Endodermal cell (in vitro differentiated cells): ENCODE results near the gene SCAPER. TPM values are rescaled to one million over a fixed set of nuclear protein-coding genes. Genes with fewer than 3 reads are reported as not detected.

Experiments
- DNase-seq: peaks from one replicate; pipeline ENCODE4 v3.0.0-alpha.2; 2017
- H3K27ac ChIP-seq: 2 replicates; pipeline ENCODE4 v1.5.1; 2013; ENCODE audit warnings: mild to moderate bottlenecking, low read depth, low read length, moderate library complexity
- H3K27me3 ChIP-seq: 2 replicates; pipeline ENCODE4 v1.6.1; 2013; ENCODE audit warnings: mild to moderate bottlenecking, low read length, moderate library complexity; ENCODE audit not compliant: insufficient read depth, control insufficient read depth, poor library complexity, severe bottlenecking
- H3K36me3 ChIP-seq: 2 replicates; pipeline ENCODE4 v1.7.0; 2013; ENCODE audit warnings: mild to moderate bottlenecking, low read length, moderate library complexity; ENCODE audit not compliant: control insufficient read depth, insufficient read depth
- H3K4me1 ChIP-seq: one replicate; pipeline ENCODE4 v1.7.0; 2013; ENCODE audit warnings: low read length; ENCODE audit not compliant: control insufficient read depth, insufficient read depth
- H3K4me3 ChIP-seq: 2 replicates; pipeline ENCODE4 v1.5.1; 2013; ENCODE audit warnings: mild to moderate bottlenecking, low read length, moderate library complexity
- H3K9ac ChIP-seq: 2 replicates; pipeline ENCODE4 v1.6.1; 2013; ENCODE audit warnings: mild to moderate bottlenecking, low read length, moderate library complexity; ENCODE audit not compliant: poor library complexity, severe bottlenecking; ENCODE audit errors: extremely low read depth
- H3K9me3 ChIP-seq: 2 replicates; pipeline ENCODE4 v1.6.1; 2013; ENCODE audit warnings: mild to moderate bottlenecking, low read length, moderate library complexity; ENCODE audit not compliant: control insufficient read depth
- H3K27ac Mint-ChIP-seq: 2 replicates; pipeline ENCODE4 v1.8.0; 2020; ENCODE audit warnings: mixed read lengths
- H3K27me3 Mint-ChIP-seq: 2 replicates; pipeline ENCODE4 v1.8.0; 2021; ENCODE audit warnings: mild to moderate bottlenecking, mixed read lengths; ENCODE audit not compliant: insufficient read depth
- H3K36me3 Mint-ChIP-seq: 2 replicates; pipeline ENCODE4 v1.8.0; 2020; ENCODE audit warnings: low read depth, mixed read lengths
- H3K4me1 Mint-ChIP-seq: 2 replicates; pipeline ENCODE4 v1.8.0; 2020; ENCODE audit warnings: mixed read lengths
- H3K4me3 Mint-ChIP-seq: 2 replicates; pipeline ENCODE4 v1.8.0; 2020; ENCODE audit warnings: mild to moderate bottlenecking, moderate library complexity, mixed read lengths
- H3K9me3 Mint-ChIP-seq: 2 replicates; pipeline ENCODE4 v1.8.0; 2020; ENCODE audit warnings: mild to moderate bottlenecking, mixed read lengths
- CTCF ChIP-seq: fragments of 200-600 bp; sonication (generic); conservative IDR thresholded peaks from 2 replicates; pipeline ENCODE4 v1.5.0; 2021; ENCODE audit warnings: antibody characterized with exemption, mild to moderate bottlenecking
- WGBS, 2 experiments: methylation state at CpG; one replicate each; pipeline versions ENCODE4 v1.1.5 to v1.1.7; 2013; ENCODE audit warnings: missing lambda C conversion rate in 2 of 2, mixed read lengths in 1 of 2; ENCODE audit not compliant: insufficient coverage in 1 of 2, insufficient read length in 1 of 2; 5-methylcytosine and 5-hydroxymethylcytosine counted together
- total RNA-seq, 2 donors: library from RNA; stranded (reverse); fragmentation: NEBNext Ultra II Directional in 1 of 2; extraction: Animal tissue kit (Norgen Biotek cat#: 25700) in 1 of 2; gene quantifications; 2 replicates in 1 of 2; 3 replicates in 1 of 2; pipeline ENCODE4 v1.2.1, GENCODE V29; 2021

Gene SCAPER
- total RNA-seq, 2 donors from 2014 or later: 8.9 to 12.2 TPM

DNA sequence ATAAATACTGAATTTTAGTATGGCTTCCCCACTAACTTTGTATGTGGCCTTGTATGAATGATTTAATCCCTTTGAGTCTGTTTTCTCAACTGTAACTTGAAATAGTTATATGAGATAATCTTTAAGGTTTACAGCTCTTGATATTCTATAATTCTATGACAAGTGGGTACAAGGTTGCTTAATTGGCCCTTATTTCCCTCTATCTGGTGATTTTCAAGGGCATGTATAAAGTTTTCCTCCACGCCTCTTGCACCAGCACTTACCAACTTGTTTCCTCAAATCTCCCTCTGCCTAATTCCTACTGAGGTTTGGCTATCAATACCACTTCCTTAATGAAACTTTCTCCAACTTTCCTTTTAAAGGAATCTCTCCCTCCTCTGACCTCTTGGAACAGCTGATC lies 455.7 kb downstream of the SCAPER start:
- H3K27me3 ChIP-seq: no peaks in the 10 kb centered on the region
- H3K4me1 Mint-ChIP-seq: no peaks in the 10 kb centered on the region
- no peaks in the 10 kb centered on the region for H3K27me3 Mint-ChIP-seq
- no peak for DNase-seq
- H3K4me1 ChIP-seq: no peaks in the 10 kb centered on the region
- WGBS, 2 experiments: 80 to 100% methylated on average over 1 of the region's 1 CpG
- no peak overlapping the region for H3K9ac ChIP-seq
- H3K27ac ChIP-seq: no peak overlapping the region
- H3K9me3 ChIP-seq: no peaks in the 10 kb centered on the region
- no peak for TF ChIP-seq CTCF
- H3K4me3 ChIP-seq: no peak overlapping the region
- H3K4me3 Mint-ChIP-seq: no peak overlapping the region
- no peaks in the 10 kb centered on the region for H3K9me3 Mint-ChIP-seq
- no peaks in the 10 kb centered on the region for H3K36me3 Mint-ChIP-seq
- H3K36me3 ChIP-seq: no peaks in the 10 kb centered on the region
- H3K27ac Mint-ChIP-seq: no peak overlapping the region

- no peaks in the 10 kb centered on the region for H3K36me3 ChIP-seq
- no peak overlapping the region for H3K4me3 Mint-ChIP-seq
- no peak for TF ChIP-seq CTCF
- no peaks in the 10 kb centered on the region for H3K4me1 Mint-ChIP-seq
- H3K4me1 ChIP-seq: no peaks in the 10 kb centered on the region
- no peak overlapping the region for H3K27ac Mint-ChIP-seq
- no peak overlapping the region for H3K9ac ChIP-seq
- no peaks in the 10 kb centered on the region for H3K36me3 Mint-ChIP-seq
- no peak for DNase-seq
- no peak overlapping the region for H3K4me3 ChIP-seq
- H3K27me3 Mint-ChIP-seq: no peaks in the 10 kb centered on the region
- H3K9me3 Mint-ChIP-seq: no peaks in the 10 kb centered on the region
- no peaks in the 10 kb centered on the region for H3K9me3 ChIP-seq
- 78 to 83% methylated on average over 2 of the region's 2 CpGs for WGBS, 2 experiments
- H3K27ac ChIP-seq: no peak overlapping the region
- H3K27me3 ChIP-seq: no peaks in the 10 kb centered on the region
Measured at GRCh38 chr15:76448755-76449154, 456.4 kb downstream of the SCAPER start.

DNA sequence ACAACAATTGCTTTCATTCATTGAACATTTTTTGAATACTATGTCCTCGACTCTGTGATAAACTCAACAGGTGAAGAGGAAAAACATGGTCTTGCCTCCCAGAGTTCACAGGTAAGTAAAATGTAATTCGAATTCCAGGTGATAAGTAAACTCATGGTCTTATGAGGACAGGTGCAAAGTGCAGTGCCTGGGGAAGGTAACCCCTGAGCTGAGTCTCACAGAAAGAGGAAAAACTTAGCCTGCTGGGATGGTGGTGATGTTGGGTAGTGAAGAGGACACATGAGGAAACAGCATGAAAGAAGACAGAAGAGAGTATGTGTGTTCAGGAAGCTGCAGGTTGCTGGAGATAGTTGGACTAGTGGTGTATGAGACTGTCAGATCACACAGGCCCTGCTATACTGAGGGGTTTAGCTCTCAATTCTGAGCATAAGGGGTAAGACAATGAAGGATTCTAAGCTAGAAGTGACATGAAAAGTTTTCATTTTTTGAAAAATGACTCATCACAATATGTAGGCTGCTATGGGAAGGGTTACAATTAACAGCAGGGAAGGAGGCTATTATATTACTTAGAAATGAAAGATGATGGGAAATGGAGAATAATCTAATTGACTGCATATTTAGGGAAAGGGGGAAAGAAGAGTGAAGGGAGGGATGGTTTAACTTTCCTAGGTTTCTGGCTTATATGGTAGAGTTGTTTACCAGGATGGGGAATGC lies 457.3 kb downstream of the SCAPER start:
- Histone ChIP-seq H3K4me3 (no peak overlapping the region), H3K27ac (no peak overlapping the region), H3K36me3 (no peaks in the 10 kb centered on the region), H3K4me1 (no peaks in the 10 kb centered on the region), H3K9me3 (no peaks in the 10 kb centered on the region), H3K9ac (no peak overlapping the region), H3K27me3 (no peaks in the 10 kb centered on the region)
- Mint-ChIP-seq H3K4me3 (no peak overlapping the region), H3K36me3 (no peaks in the 10 kb centered on the region), H3K4me1 (no peaks in the 10 kb centered on the region), H3K27ac (no peak overlapping the region), H3K9me3 (no peaks in the 10 kb centered on the region), H3K27me3 (no peaks in the 10 kb centered on the region)
- no peak for TF ChIP-seq CTCF
- no peak for DNase-seq
- 90% methylated on average over 2 of the region's 2 CpGs for WGBS, 2 experiments
